A549 (cell line): Measurements from ENCODE around the gene ZFPM1. TPM values are rescaled to one million over a fixed set of nuclear protein-coding genes. Genes with fewer than 3 reads are reported as not detected.

Experiments
- ATAC-seq, 2 experiments: fragments of 200-7000 bp in 1 of 2; fragments of >200 bp in 1 of 2; cut with Nextera tagmentation in 1 of 2; cut with Tn5 transposase in 1 of 2; 3 replicates each; pipeline versions ENCODE4 v1.8.0 to v1.9.1; 2018 to 2020; ENCODE audit warnings: mild to moderate bottlenecking in 1 of 2, moderate library complexity in 1 of 2
- CTCF ChIA-PET: fragments of 300-600 bp; sonication (Branson Sonifier 250); formaldehyde crosslinking; extraction: SDS; loops from one replicate; lab custom pipeline; 2021; ENCODE audit warnings: antibody characterized with exemption, inconsistent platforms; lab: Yijun Ruan, JAX
- POLR2A ChIA-PET: fragments of 350-600 bp; formaldehyde crosslinking; extraction: SDS; loops from one replicate; lab custom pipeline; 2021; ENCODE audit warnings: antibody characterized with exemption, inconsistent platforms; lab: Yijun Ruan, JAX
- DNase-seq, 2 experiments: peaks; one replicate each; pipeline versions ENCODE4 v3.0.0 to v3.0.0-alpha.2; 2011 to 2016; ENCODE audit warnings: low read depth in 1 of 2, low spot score in 1 of 2
- FAIRE-seq: peaks from 2 replicates; lab custom pipeline; 2011; peaks lifted over from hg19 to GRCh38; lab: Jason Lieb, UNC
- H3K27ac ChIP-seq, 2 experiments: fragments of >200 bp; sonication (Bioruptor Twin); formaldehyde crosslinking; 3 replicates each; pipeline ENCODE4 v1.5.1; 2016 to 2017
- H3K4me1 ChIP-seq: fragments of >200 bp; sonication (Bioruptor Twin); formaldehyde crosslinking; 3 replicates; pipeline ENCODE4 v1.6.1; 2016
- H3K4me2 ChIP-seq: fragments of >200 bp; sonication (Bioruptor Twin); formaldehyde crosslinking; 3 replicates; pipeline ENCODE4 v1.6.1; 2016
- H3K4me3 ChIP-seq: fragments of >200 bp; sonication (Bioruptor Twin); formaldehyde crosslinking; 3 replicates; pipeline ENCODE4 v1.5.1; 2016
- H3K9me3 ChIP-seq: fragments of >200 bp; sonication (Bioruptor Twin); formaldehyde crosslinking; 3 replicates; pipeline ENCODE4 v1.6.1; 2016
- ATOH8 ChIP-seq: fragments of 250-450 bp; sonication (Bioruptor Pico); IDR thresholded peaks from 2 replicates; pipeline ENCODE4 v1.5.0; 2020; ENCODE audit warnings: low read depth, mild to moderate bottlenecking, moderate library complexity
- BHLHE40 ChIP-seq: IDR thresholded peaks from 2 replicates; pipeline ENCODE4 v1.6.1; 2012; ENCODE audit warnings: low read depth, low read length, inconsistent platforms
- CBX2 ChIP-seq: fragments of 200-600 bp; sonication (generic); IDR thresholded peaks from 2 replicates; pipeline ENCODE4 v1.6.1; 2016; ENCODE audit warnings: low read depth, mild to moderate bottlenecking, borderline replicate concordance
- CBX8 ChIP-seq: fragments of 200-600 bp; sonication (generic); IDR thresholded peaks from 2 replicates; pipeline ENCODE4 v1.6.1; 2016
- CEBPB ChIP-seq, 2 experiments: fragments of >200 bp in 1 of 2; sonication (Bioruptor Twin) in 1 of 2; formaldehyde crosslinking in 1 of 2; IDR thresholded peaks; 2 replicates each; pipeline ENCODE4 v1.6.1; 2012 to 2016
- CHD2 ChIP-seq: fragments of 150-350 bp; IDR thresholded peaks from 2 replicates; pipeline ENCODE4 v1.6.1; 2014; ENCODE audit warnings: low read length; ENCODE audit not compliant: partially characterized antibody
- EHF ChIP-seq: fragments of 250-450 bp; sonication (Bioruptor Pico); IDR thresholded peaks from 2 replicates; pipeline ENCODE4 v1.5.0; 2020; ENCODE audit warnings: mild to moderate bottlenecking
- EHMT2 ChIP-seq: fragments of 200-600 bp; sonication (generic); IDR thresholded peaks from 2 replicates; pipeline ENCODE4 v1.6.1; 2016; ENCODE audit warnings: antibody characterized with exemption, low read depth, mild to moderate bottlenecking, moderate library complexity
- FOSB ChIP-seq: fragments of 250-450 bp; sonication (Bioruptor Pico); IDR thresholded peaks from 2 replicates; pipeline ENCODE4 v1.5.0; 2020; ENCODE audit warnings: mild to moderate bottlenecking, moderate library complexity
- FOXS1 ChIP-seq: fragments of 250-450 bp; sonication (Bioruptor Pico); IDR thresholded peaks from 2 replicates; pipeline ENCODE4 v1.5.0; 2020; ENCODE audit warnings: mild to moderate bottlenecking, moderate library complexity
- GATA3 ChIP-seq: IDR thresholded peaks from 2 replicates; pipeline ENCODE4 v1.6.1; 2012; ENCODE audit warnings: borderline replicate concordance
- JUN ChIP-seq, 2 experiments: fragments of >200 bp; sonication (Bioruptor Twin); formaldehyde crosslinking; IDR thresholded peaks; 2 replicates in 1 of 2; 3 replicates in 1 of 2; pipeline ENCODE4 v1.6.1; 2016 to 2017
- MAZ ChIP-seq: fragments of 150-350 bp; IDR thresholded peaks from 2 replicates; pipeline ENCODE4 v1.6.1; 2014; ENCODE audit warnings: antibody characterized with exemption, low read depth, low read length, borderline replicate concordance
- MYC ChIP-seq: IDR thresholded peaks from 2 replicates; pipeline ENCODE4 v1.6.1; 2012; ENCODE audit warnings: mild to moderate bottlenecking, inconsistent platforms, low read length, improper control_type of control experiment, borderline replicate concordance
- NPAS2 ChIP-seq: fragments of 250-450 bp; sonication (Bioruptor Pico); IDR thresholded peaks from 2 replicates; pipeline ENCODE4 v1.8.0; 2022; ENCODE audit warnings: mild to moderate bottlenecking, moderate library complexity, borderline replicate concordance
- PBX3 ChIP-seq: IDR thresholded peaks from 2 replicates; pipeline ENCODE4 v1.6.1; 2012
- RAD21 ChIP-seq, 2 experiments: fragments of >200 bp in 1 of 2; sonication (Bioruptor Twin) in 1 of 2; formaldehyde crosslinking in 1 of 2; IDR thresholded peaks in 1 of 2; conservative IDR thresholded peaks in 1 of 2; 2 replicates in 1 of 2; 3 replicates in 1 of 2; pipeline ENCODE4 v1.6.1; 2012 to 2018; ENCODE audit warnings: inconsistent platforms in 1 of 2
- REST ChIP-seq: fragments of 200-600 bp; sonication (generic); IDR thresholded peaks from 2 replicates; pipeline ENCODE4 v1.6.1; 2016; ENCODE audit warnings: antibody characterized with exemption, mild to moderate bottlenecking, moderate library complexity
- RFX5 ChIP-seq: fragments of 450-650 bp; IDR thresholded peaks from 2 replicates; pipeline ENCODE4 v1.7.1; 2014; ENCODE audit warnings: antibody characterized with exemption, mild to moderate bottlenecking, moderate library complexity
- RNF2 ChIP-seq: fragments of 200-600 bp; sonication (generic); IDR thresholded peaks from 2 replicates; pipeline ENCODE4 v1.6.1; 2016; ENCODE audit warnings: low read depth, mild to moderate bottlenecking, antibody characterized with exemption, moderate library complexity, borderline replicate concordance
- SREBF2 ChIP-seq: fragments of 450-650 bp; IDR thresholded peaks from 2 replicates; pipeline ENCODE4 v1.6.1; 2014; ENCODE audit warnings: mild to moderate bottlenecking, moderate library complexity
- ZC3H11A ChIP-seq: fragments of 450-650 bp; IDR thresholded peaks from 2 replicates; pipeline ENCODE4 v1.6.1; 2014; ENCODE audit warnings: antibody characterized with exemption, mild to moderate bottlenecking
- ZFP36 ChIP-seq: fragments of 450-650 bp; IDR thresholded peaks from 2 replicates; pipeline ENCODE4 v1.6.1; 2014; ENCODE audit warnings: borderline replicate concordance; ENCODE audit not compliant: partially characterized antibody
- WGBS: methylation state at CpG from one replicate; pipeline ENCODE4 v1.1.6; 2017; ENCODE audit errors: missing lambda C conversion rate; 5-methylcytosine and 5-hydroxymethylcytosine counted together
- polyA plus RNA-seq, 4 experiments: library from polyadenylated mRNA; depleted of rRNA in 3 of 4; stranded (reverse); fragments of >200 nt; fragmentation: RNase III in 1 of 4; extraction: RNeasy Plus Mini Kit Qiagen cat#74134 plus additional on column Dnase treatment in 1 of 4; gene quantifications; 2 replicates in 3 of 4; 3 replicates in 1 of 4; pipeline ENCODE4 v1.2.3, GENCODE V29; 2011 to 2017

Gene ZFPM1
- polyA plus RNA-seq, 2 of the 4 experiments (the other 2 are of a cell fraction), result 0.36 to 2.5 TPM

- FAIRE-seq, result no peak
- no peak for DNase-seq
- TF ChIP-seq PBX3, result no peak
- TF ChIP-seq REST, result no peak
- TF ChIP-seq BHLHE40, result no peak
- TF ChIP-seq CBX8, result no peak
- TF ChIP-seq RFX5, result no peak
- no peak for TF ChIP-seq FOSB (CRISPR knock-in tag)
- no peak for TF ChIP-seq NPAS2 (CRISPR knock-in tag)
- no peak for TF ChIP-seq SREBF2
- no peak for TF ChIP-seq RAD21 (conservative IDR thresholded peaks at IDR 0.05 in 1 of 2, IDR thresholded peaks at IDR 0.05 in 1 of 2)
- TF ChIP-seq GATA3, result no peak
- no peak for TF ChIP-seq ATOH8
- TF ChIP-seq FOXS1 (CRISPR knock-in tag), result no peak
- no peak for TF ChIP-seq RNF2
- no peak for TF ChIP-seq MAZ
- no peak for TF ChIP-seq ZFP36
- TF ChIP-seq ZC3H11A, result no peak
- no peak for TF ChIP-seq EHMT2
- ChIA-PET POLR2A (no interaction called here), CTCF (interaction anchor here (0.9 kb wide), 1 partner anchor 22 kb away, joined by 3 read pairs; no protein-coding TSS in a partner anchor)
- Histone ChIP-seq H3K4me2 (no peak overlapping the region), H3K4me1 (no peaks in the 10 kb centered on the region), H3K9me3 (no peaks in the 10 kb centered on the region), H3K4me3 (no peak overlapping the region), H3K27ac (no peak overlapping the region)
- WGBS, result 90% methylated on average over 29 of the region's 29 CpGs
- ATAC-seq, result no peak
These were observed 37.3 kb upstream of the ZFPM1 start for GRCh38 chr16:88415713-88416323.

GRCh38 chr16:88416686-88417085 lies 36.4 kb upstream of the ZFPM1 start:
- no peak for FAIRE-seq
- 93% methylated on average over 12 of the region's 17 CpGs for WGBS
- CTCF ChIA-PET, result no interaction called here

More at GRCh38 chr16:88416686-88417085, 36.4 kb upstream of the ZFPM1 start:
- no peak overlapping the region for H3K27ac ChIP-seq
- no peaks in the 10 kb centered on the region for H3K9me3 ChIP-seq
- POLR2A ChIA-PET, result no interaction called here
- no peak overlapping the region for H3K4me2 ChIP-seq
- H3K4me1 ChIP-seq, result no peaks in the 10 kb centered on the region
- TF ChIP-seq ZC3H11A, result no peak
- no peak for TF ChIP-seq MAZ
- TF ChIP-seq JUN (IDR thresholded peaks at IDR 0.05), result no peak
- TF ChIP-seq REST, result no peak
- no peak for TF ChIP-seq RFX5
- no peak for TF ChIP-seq CBX2
- no peak for TF ChIP-seq CHD2
- no peak for TF ChIP-seq EHF
- no peak for TF ChIP-seq CEBPB (IDR thresholded peaks at IDR 0.05)
- no peak for TF ChIP-seq MYC
- TF ChIP-seq PBX3, result no peak
- no peak for TF ChIP-seq RAD21 (conservative IDR thresholded peaks at IDR 0.05 in 1 of 2, IDR thresholded peaks at IDR 0.05 in 1 of 2)
- TF ChIP-seq, all 56 proteins: peak for 0
- ATAC-seq, result no peak
- H3K4me3 ChIP-seq, result no peak overlapping the region
- no peak for DNase-seq
